Stimulated activated CD8-positive, alpha-beta memory T cell treated with anti-CD3 and anti-CD28 coated beads, Interleukin-12 subunit alpha, Interleukin-12 subunit beta, amount 100 ng/mL, for 1 hour (primary cell): Measurements from ENCODE around the gene PCSK6.

ENCODE experiments used
- DNase-seq: peaks from one replicate; pipeline ENCODE4 v3.0.0-alpha.2; 2020; ENCODE audit warnings: low read depth

The PCSK6 gene

DNA sequence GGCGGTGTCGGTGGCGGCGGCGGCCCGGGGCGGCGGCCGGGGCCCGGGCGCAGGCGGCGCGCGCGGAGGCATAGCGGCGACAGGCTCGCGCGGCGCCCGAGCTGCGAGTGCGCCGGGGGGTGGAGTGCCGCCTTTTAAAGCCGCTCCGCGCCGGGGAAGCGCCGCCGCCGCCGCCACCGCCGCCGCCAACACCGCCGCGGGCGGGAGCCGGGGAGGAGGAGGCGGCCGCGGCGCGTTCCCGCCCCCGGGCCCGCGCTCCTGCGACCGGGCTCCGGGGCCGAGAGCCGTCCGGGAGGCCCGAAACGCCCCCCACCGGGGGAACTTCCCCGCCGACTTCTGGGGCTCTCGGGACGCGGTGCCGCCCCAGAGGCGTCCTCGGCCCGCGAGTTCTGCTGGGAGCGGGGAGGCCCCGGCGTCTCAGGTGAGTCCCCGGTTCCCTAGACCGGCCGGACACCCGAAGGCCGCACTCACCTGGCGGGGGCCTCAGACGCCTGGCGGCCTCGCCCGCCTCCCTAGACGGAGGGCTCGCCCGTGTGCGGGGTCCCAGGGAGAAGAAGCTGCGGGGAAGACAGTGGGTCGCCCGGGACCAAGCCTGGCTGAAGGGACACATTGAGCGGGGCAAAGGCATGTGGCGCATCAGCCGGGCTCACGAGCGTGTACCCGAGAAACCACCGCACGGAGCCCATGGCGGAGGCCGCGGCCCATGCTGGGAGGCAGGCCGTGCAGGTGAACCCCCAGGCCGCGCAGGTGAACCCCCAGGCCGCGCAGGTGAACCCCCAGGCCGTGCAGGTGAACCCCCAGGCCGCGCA lies at the start of gene PCSK6:
TSS of gene PCSK6 (minus strand) at position 109 of the 809 bp plus-strand sequence. CDS start at position 72, 37 bp downstream.
- DNase-seq: no peak

DNA sequence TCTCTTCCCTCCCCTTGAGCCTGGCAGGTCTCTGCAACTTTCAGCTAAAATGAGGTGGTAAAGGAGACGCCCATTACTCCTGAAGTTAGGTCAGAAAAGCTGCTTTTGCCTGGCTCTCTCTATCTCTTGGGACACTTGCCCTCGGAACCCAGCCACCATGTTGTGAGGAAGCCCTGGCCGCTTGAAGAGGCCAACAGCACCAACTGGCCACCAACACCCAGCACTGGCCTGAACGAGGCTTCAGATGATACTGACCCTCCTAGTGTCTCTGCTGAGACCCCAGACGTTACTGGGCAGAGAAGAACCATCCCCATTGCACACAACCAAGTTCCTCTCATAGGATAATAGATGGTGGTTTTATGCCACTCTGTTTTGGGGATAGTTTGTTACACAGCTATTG lies 49.5 kb upstream of the PCSK6 start:
- DNase-seq: no peak

DNA sequence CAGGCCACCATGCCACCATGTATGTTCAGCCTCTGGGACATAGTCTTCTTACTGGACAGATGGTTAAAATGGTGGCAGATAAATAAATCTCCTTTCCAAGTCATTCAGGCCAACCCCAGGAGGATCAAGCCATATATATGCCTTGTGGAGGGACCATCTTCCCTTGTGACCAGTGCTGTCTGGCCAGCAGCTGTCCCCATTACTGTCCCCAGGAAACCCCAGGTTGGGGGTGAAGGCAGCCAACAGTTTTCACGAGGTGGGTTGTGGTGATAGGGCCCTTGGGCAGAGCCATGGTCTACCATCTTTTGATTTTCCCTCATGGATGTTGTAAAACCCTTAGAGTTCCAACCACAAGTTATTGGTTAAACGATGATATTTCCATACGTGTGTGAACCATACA lies 48.7 kb upstream of the PCSK6 start:
- no peak for DNase-seq

DNA sequence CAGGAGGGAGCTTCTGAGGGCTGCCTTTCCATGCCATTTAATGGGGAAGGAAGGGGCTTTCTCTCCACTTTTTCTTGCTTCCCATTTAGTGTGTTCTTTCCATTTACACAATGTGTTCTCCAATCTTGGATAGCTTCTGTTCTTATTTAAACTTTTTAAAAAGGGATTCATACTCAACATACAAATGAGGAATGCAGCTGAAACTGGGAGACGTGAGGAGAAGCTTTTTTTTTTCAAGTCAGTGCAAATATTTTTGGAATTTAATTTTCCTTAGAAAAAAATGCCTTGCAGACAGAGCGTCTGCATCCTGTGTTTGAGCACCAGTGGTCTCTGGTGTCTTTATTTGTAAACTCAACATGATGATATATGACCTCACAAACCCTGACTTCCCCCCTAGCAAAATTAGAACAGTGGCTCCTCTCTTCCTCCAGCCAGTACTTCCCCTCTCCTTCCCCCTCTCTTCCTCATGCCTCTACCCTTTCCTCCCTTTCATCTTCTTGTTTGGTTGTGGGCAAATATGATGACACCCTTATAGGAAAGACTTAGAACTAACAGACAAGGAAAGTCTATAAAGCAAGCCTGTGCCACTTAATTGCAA lies 48.1 kb upstream of the PCSK6 start:
- DNase-seq: no peak

DNA sequence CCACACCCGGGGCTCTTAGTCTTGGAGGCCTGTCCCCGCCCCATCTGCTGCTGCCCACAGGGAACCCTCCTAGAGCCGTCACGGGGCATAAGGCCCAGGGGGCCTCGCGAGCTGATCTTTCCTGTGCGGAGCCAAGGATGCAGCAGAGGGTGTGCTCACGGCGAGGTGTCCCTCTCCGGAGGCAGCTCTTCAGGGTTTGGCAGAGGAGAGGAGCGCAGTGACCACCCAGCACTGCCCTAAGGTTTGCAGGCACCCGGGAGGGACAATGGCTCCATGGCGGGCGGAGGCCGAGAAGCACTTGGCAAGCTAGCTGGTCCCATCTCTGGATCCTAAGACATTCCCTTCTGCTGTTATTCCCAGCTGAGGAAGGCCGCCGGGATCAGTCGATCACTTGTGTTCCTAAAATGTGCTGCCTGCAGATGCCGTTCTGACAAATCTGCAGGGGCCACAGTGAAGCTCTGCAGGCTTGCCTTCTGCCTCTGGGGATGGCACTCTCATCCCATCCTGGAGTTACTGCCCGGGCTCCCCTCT lies 47.4 kb upstream of the PCSK6 start:
- no peak for DNase-seq

DNA sequence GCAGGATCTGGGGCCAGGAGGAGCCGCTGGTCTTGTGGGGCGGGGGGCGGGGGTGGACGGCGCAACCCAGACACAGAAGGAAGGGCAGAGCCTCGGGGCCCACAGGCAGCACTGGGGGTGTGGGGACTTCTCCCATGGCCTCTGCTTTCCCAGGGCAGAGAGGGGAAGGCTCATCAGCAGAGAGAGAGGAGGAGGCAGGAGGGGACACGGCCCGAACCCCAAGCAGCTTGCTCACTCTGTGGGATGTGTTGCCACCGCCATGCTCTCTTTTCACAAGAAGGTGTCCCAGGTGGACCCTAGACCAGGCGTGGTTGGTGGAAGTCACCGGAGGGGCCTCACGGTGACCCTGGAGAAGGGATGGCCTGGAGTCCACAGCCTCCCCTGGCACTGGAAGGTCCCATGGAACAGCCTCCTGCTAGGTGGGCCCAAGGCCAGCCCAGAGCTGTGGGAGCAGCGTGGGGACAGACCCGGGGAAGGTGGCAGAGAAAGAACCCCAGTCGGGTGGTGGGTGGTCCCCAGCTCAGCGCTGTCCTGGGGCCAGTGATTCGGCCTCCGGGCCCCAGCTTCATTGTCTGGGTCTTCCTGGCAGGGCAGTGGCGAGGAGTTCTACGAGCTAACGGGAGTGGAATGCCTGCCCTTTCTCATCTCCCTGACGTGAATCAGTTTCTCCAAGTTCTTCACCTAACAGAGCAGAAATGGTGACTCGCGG lies 46.8 kb upstream of the PCSK6 start:
- no peak for DNase-seq

DNA sequence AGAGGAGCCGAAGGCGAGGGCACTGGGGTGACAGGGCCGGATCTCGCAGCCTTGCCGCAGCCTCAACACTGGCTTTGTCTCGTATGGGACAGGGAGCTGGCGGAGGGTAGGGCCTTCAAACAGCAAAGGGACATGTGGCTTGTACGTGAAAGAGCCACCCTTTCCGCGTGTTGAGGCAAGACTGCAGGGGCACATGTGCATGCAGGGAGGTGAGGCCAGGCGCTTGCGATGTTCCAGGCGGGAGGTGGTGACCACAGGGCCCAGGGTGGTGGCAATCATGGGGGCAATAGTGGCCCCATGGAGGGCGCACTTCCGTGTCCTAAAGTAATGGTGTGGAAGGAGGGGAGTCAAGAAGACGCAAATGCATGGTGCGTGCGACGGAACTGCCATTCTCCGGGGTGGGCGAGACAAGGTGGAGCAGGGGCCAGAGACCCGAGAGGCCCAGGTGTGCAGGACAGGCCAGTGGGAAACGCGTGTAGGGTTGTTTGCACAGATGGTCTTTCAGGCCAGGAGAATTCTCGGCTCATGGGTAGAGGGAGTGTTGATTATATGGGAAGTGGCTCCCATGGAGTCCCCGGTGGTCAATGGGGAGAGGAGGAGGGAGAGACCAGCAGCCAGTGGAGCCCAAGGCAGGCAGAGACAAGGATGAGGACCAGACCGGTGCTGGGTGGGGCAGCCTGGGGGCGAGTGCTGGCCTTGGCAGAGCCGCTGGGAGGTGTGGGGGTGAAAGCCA lies 45.8 kb upstream of the PCSK6 start:
- DNase-seq: no peak

DNA sequence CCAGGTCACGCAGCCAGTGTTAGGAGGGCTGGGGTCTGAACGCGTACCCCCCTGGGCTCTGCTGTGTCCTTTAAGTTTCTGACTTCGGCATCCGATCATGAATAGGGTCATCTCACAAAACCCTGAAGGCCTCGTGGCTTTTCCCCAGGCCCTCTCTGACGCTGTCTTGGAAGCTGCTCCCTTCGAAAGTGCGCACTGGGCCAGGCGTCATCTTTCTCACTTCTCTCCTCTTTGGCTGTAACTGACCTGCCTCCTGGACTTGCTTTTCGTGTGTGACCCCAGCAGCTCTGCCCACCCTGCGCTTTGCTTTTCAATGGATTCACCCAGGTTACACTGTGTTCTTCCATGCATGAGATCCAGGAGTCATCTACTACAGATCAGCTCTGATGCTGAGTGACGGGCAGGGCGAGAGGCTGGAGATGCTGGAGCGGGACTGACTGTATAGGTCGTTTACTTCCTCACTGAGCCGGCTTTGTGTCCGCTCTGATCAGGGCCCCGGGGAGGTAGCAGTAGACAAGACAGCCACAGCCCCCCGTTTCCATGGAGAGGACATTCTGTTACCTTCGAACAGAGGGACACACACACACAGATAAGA lies 45.0 kb upstream of the PCSK6 start:
- DNase-seq: no peak

DNA sequence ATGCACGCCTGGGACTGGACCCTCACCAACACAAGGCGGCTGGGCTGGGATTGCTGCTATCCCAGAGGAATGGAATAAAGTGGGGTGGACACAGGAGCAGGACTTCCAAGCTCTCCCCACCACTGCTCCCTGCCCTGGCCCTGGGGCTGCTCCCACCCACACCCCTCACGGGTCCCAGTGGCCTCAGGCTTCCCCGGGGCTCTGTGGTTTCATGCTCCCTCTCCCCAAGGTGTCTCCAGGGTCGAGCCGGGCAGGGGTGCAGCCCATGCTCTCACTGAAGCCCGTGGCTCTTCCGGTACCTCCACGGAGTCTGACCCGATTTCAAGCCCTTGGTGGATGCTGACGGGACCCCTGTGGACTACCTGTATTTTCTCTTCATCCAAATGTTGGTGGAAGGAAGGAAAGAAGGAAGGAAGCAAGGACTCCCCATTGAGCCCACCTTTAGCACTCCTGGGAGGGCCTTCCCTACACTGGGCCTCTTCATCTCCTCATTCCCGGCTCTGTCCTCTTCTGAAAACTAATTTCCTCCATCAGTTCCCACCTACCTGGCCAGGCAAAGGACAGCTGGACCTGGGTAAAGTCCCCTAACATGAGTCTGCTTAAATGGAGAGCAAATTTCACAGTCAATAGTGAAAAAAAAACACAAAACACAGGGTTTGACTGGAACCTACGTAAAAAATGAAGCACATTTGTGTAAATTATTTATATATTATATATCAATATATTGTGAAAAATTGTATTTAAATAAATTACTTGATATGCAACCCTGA lies 44.0 kb upstream of the PCSK6 start:
- no peak for DNase-seq

DNA sequence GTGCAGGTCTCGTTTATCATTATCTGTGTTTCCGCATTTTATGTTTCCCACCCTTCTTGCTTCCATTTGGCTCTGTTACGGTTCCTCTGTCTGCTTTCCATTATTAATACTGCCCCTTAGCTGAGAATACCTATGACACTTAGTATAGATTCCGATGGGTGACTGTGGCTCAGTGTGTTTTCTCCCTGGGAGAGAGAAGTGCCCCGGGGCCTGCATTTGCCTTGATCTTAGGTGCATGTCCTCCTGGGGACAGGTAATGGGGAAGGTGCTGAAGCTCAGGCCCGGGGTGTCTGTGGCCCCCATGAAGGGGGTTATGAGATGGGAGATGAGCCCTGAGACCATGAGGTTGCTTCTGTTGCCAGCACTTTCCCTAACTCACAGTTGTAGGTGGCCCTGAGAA lies 43.4 kb upstream of the PCSK6 start:
- no peak for DNase-seq

DNA sequence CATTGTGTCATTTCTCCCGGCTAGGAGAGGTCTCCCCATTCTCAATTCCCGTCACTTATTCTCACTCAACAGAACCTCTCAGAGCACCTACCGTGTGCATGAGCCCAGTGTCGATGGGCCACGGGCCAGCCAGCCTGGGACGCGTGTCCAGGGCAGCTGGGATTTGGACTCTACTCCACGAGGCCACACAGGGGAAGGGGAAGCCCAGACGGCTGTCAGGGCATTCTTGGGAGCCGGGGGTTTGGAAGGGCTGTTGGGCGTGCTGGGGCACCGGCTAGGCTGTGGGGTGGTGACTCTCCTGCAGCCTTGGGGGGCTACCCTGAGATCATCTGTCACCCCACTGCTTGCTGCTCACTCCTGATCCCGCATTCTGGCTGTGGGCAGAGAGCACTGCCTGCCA lies 41.7 kb upstream of the PCSK6 start:
- DNase-seq: no peak

DNA sequence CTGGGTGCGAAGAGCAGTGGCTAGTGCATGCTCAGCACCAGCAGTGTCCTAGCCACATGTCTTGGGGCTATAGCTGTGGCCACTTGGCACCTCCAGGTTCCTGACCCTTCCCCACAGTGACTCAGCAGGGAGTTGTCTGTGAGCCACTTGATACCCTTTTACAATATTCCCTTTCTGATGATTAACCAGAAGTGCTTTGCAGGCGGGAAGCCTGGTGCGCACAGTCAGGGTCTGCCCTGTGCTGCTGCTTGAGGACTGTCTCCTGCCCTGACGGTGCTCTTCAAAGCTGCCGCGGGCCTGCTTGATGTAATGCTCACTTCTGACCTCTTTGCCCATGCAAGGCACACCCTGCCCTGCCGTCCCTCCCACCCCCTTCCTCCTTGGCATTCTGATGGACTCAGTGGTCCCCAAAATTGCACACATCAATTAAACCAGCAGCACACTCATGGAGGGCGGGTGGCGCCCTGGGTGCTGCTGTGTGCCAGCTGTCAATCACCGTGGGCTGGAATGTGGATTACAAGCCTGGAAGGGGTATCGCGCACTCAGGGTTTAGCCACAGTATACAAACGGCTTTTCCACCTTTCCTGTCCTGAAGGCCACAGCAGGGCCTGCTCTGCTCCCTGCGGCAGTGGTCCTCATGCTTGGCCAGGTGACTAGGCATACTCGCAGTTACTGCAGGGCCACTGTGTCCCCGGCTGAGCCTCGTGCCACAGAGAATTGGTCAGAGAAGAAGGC lies 40.9 kb upstream of the PCSK6 start:
- DNase-seq: no peak

DNA sequence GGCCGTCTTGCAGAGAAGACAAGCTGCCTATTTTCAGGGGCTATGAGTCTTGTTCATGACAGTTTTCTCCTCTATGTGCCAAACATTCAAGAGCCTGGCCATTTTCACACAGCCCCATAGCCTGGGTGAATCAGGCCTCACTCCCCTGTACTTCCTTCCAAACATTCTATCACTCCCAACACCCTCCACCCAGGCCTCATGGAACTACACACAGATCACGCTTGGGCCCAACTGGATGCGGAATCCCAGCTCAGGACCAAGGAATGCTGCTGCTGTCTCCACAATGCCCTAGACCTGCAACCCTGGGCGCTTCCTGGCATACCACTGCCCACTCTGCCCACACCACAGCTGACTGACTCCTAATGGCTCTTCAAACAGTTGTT lies 39.4 kb upstream of the PCSK6 start:
- no peak for DNase-seq

DNA sequence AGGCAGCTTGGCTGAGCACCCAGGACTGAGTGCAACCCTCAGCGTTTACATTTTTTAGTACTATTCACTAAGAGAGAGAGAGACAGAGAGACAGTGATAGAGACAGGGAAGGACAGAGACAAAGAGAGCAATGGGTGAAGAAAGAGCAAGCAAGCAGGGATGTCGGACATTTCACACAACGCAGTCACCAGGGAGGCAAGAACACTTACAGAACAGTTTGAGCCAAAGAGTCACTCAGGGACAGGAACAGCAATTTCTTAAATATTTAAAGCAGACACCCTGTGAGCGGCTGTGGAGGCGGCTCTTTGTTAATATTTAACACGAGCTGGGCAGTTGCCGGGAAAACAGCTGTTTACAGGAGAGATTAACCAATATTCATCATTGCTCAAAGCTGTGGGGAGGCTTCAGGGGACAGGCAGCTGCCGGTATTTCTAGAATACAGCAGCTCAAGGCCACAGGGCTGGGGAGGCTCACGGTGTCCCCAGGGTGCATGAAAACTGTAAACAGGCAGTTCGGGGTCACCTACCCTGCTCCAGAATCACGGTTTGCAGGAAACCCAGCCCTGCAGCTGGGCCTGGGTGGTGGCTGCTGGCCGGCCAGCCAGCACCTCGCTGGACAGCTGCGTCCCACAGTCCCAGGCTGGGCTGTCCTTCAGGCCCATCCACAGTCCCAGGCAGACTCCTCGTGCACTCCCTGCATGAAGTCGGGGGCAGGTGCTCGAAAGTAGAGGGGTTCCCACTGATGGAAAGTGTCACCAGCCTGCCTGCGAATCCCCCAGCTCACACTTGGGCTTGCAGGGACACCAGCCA lies 38.8 kb upstream of the PCSK6 start:
- no peak for DNase-seq

DNA sequence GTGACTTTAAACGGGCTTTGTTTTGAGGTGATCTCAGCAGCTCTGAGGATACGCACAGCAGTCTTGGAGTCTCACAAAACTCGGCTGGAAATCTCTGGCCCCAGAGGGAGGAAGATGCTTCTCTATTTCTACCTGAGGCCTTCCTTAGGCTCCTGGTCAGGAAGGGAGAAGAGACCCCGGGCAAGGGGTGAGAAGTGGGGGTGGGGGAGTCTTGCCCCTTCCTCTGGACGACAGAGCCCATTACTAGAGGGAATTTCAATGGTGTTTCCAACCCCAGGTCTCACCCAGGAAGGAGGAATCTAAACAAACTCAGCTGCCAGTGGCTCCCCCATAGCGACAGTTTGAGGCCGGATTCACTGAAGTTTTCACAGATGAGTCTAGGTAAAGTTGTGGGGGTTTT lies 37.4 kb upstream of the PCSK6 start:
- no peak for DNase-seq

DNA sequence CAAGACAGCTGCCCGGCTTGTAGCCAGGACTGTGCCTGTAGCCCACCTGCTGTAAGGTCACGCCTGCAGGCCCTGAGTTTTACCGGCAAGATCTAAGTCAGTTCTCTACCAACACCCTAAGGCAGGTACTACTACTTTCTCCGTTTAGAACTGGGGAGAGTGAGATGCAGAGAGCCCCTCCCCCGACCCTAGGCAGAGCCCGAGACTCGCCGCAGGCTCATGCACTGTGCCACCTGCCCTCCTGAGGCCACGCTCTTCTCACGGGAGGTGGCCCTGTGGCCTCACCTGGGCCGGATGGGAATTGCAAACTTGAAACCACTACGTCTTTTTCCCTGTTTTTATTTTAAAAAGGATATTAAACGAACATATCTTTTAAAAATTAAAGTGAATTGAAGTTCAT lies 36.9 kb upstream of the PCSK6 start:
- no peak for DNase-seq

DNA sequence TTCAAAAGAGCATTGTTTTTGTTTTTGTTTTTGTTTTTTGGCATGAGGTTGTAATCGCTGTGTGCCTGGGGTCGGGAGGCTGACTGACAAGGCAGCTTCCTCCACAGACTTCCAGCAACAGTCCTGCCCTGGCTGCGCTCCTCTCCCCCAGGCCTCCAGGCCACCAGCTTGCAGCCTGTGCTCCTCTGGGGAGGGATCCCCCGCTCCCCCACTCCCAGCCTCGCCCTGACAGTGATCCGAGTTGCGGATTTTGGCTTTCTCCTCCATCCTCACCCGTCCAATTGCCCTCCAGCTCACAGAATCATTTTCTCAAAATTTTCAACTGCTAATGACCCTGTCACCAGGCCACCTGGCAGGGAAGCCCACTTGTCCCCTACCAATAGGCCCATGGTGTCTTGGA lies 36.5 kb upstream of the PCSK6 start:
- DNase-seq: no peak

DNA sequence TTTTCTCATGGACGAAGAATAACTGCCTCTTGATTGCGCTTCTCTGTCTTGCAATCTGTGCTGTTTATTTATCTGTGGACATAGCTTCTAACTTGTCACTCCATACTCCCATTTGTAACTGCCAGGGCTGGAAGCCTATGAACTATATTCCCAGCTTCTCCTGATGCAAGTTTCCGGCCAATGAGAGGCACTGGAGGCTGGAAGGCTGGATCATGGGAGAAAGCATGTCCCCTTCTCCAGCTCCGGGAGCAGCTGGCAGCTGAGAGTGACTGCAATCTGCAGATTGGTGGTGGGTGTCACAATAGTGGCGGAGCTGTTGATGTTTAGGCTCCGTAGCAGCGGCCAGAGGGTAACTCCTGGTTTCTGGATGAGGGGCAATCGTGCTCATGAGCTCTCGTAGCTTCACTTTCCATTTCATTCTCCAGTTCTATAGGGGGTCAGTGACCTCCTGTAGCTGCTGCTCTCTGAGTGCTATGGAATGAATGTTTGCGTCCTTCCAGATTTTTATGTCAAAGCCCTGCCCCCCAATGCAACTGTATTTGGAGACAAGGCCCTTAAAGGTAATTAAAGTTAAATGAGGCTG lies 35.7 kb upstream of the PCSK6 start:
- no peak for DNase-seq

DNA sequence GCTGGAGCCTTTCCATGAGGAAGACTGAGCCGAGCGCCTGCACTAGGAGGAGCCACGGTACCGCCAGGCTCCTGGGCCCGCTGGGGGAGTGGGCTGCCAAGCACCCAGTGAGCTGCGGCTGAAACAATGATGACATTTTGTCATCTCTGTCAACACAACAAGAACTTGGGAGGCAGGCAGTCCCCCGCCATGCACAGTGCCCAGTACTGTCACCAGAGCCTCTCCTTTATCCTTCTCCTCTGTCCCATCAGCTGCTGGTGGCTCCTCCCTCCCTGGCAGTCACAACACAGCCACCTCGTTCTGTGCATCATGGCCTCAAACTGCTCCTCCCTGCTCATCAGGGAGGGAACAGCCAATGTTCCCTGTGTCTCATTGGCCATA lies 34.0 kb upstream of the PCSK6 start:
- no peak for DNase-seq
